GM21390 (cell line): ENCODE results near the gene PLIN4.

Source experiments
- ATAC-seq: cut with Tn5 transposase; IDR thresholded peaks from one replicate; pipeline ENCODE4 v1.9.1; 2021; ENCODE audit not compliant: unreplicated experiment

PLIN4 gene

DNA sequence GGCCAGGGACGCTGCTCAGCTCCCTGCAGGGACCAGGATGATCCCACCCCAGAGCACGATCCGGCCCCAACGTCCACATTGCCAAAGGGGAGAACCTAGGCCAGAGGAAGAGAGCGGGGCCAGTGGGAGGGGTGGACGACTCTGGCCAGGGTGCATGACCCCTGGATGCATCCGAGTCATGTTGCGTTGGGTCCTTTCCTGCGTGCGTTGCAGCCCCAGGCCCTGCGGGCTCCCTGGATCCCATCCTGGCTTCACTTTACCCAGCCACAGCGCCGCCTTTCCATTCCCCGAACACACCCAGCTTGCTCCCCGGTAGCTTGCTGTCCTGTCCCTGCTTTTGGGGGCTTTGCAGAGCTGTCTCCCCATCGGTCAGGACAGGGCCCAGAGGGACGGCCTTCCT, 10.5 kb downstream of the PLIN4 start:
- ATAC-seq, result no peak

DNA sequence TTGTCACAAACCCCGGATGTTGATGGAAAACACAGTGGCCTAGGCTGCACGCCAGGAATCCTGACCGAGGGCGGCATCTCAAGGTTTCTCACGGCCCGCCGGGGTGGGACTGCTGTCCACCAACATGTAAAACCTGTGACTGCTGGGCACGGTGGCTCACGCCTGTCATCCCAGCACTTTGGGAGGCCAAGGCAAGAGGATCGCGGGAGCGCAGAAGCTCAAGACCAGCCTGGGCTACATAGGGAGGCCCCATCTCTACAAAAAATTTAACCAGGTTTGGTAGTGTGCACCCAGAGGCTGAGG, 11.2 kb downstream of the PLIN4 start:
- ATAC-seq, result no peak

DNA sequence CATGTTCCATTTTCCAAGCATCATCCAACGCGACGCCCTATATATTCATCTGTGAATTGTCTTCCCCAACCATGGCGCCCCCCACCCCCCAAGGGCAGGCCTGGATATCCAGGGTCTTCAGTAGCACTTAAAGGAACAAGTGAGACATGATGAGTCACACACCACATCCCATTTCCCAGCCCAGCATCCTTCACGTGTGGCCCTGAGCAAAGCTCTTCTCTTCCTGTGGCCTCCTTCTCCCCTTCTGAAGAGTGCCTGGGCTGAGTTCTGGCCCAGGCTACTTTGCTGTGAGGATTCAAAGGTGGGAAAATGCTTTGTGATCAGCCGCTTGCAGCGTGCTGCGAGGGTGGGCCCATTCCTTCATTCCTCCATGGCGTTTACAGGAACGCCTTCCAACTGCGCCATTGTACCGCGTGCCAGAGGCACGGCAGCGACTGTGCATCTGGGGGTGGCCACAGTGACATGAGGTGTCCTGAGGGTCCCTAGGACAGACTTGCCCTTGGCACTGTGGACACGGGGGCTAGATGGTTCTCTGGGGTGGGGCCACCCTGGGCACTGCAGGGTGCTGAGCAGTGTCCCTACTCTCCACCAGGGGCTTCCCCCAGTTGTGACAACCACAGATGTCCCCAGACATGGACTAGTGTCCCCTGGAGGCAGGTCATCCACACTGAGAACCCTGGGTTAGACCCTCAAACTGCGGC, 11.7 kb downstream of the PLIN4 start:
- no peak for ATAC-seq

DNA sequence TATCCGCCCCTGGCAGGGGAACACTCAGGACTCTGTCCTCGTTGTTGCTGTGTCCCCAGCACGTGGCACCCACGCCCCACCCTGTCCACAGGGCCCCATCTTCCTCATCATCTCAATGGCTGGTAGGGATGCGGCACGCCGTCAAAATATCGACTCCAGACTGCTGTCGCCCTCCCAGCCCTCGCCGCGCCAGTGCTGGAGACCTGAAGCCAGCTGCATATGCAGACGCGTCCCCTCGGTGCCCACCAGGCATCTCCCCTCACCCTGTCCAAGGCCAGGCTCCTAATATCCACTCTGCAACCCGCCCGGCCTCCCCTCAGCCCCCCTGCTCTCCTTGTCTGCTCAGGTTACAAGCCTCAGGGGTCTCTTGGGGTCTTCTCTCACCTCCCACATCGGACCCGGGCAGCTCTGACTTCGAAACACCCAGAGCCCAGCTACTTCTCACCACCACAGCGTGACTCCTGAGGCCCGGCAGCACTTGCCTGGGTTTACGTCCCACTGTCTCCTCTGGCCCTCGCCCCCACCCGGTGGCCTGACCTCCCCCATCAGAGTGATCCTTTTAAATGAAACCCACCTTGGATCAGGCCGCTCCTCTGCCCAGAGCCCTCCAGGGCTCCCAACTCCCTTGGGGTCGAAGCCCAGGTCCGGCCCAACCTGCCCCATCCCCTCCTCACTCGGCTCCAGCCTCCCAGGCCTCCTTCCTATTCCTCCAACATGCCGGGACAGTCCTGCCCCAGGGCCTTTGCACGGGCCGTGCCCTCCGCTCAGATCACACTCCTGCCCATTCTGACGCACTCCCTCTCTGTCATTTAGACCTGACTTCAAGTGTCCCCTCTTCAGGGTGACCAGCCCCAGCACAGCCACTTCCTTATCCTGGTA, 12.5 kb downstream of the PLIN4 start:
- no peak for ATAC-seq

DNA sequence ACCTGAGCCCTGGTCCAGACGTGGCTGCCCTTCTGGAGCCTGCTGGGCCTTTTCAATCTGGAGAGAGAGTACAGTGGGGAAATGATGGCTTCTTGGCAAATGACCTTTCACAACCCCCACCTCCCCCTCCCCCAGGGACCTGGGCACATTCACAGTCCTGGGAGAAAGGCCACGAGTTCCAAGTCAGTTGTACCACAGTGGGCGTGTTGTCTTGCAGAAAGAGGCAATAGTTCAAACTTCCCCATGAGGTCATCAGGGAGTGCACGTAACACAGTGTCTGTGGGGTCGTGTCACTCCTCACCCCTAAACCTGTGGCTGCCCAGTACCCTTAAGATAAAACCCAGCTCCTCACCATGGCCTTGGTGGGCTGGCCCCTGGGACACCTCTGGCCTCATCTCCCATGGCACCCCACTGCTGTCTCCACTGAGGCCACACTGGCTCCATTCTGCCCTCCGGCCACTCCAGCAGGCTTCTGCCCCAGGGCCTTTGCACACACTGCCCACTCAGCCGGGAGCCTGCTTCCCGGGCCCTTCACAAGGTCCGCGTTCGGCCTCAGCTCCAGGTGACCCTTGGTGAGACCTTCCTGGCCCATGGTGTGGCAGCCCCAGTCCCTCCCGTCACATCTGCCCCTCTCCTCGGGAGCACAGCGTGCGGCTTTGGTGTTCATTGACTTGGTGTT, 13.3 kb downstream of the PLIN4 start:
- no peak for ATAC-seq

DNA sequence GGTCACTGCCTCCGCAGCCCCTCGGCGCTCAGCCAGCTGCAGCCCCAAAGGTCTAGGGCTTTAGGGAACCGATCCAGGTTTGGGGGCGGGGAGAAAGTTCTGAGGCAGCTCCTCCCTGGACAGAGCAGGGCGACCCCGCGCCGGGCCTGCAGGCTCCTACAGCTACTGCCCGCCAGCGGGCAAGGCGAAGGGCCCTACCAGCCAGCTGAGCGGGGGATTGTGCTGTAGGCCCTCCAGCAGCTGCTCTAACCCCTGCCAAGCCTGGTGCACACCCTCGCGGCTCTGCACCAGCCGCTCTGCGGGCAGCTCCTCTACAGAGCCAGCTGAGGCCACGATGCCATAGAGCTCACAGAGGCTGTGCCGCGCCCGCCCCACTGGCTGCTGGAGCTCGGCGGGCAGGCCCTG, 14.0 kb downstream of the PLIN4 start:
- ATAC-seq, result no peak

DNA sequence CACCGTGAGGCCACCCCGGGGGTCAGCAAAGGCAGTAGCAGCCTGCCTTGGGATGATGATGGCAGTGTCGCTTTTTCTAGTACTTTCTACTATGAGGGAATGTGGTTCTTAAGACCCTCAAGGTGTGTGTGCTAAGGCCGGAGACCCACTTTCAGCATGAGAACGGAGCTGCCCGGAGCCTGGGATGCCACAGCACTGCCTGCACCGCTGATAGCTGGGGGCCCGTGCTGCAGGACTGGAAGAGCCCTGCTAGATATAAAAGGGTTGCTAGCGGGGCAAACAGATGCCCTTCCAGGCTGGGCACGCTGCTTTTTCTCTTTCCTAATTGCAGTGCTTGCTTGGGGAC, 14.5 kb downstream of the PLIN4 start:
- ATAC-seq, result no peak

DNA sequence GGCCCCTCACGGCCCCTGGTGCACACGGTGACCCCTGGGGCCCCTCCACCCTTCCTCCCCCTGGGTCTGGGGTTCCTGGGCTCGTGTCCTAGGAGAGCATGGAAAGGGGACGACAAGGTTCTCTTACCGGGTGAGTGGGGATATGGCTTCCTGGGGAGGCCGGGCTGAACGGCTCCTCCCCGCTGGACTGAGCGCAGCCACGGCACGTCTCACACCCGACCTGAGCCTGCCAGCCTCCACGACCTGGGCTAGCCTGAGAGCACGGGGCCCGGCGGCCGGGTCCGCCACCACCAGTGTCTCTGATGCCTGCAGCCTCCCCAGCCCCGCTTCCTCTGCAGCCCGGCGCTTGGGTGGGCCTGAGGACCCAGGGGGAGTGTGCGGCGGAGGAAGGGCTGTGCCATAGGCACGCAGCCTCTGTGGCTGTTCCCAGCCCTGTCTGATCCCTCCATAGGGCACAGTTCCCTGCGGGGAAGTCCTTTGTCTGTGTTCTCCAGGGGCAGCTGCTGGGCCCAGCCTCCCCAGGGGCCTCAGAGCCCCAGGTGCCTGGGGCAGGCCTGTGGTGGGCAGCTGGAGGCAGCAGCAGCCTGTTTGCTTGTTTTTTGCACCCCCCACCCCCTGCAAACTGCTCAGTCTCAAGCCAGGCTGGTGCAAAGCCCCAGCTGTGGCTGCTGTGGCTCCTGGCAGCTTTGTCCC, 15.0 kb downstream of the PLIN4 start:
- no peak for ATAC-seq

DNA sequence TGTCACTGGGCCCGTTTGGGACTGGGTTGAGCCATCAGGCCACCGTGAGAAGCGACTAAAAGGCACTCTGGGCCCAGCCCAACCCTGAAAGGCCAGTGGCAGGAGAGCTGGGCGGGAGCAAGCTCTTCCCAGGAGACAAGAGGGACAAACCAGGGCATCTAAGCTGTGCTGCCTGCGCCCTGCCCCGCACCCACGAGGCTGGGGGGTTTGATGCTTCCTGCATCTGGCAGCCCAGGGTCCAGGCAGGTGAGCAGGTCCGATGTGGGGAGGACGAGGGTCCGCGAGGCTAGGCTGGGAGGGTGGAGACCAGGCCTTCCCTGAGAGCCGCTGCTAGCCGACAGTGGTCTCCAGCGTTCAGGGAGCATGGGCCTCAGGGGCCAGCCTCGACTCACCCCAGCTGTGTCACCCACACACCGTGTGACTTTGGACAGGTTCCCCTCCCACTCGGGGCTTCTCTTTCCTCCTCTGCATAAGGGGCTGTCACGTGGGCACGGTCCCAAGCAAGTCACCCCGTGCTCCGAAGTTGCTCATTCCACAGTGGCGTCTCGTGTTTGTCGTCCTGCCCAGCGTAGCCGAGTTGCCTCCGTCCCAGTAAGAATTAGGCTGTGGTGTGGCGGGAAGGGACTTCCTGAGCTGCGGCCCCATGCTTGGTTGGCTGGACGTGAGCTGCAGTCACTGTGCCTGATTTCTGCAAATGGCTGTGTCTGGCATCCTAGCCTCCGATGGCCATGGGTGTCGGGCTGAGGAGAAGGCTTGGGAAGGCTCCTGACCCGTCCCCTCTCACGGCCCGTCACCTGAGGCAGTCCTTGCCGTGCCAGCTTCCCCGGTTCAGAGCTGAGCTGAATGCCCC, 15.8 kb downstream of the PLIN4 start:
- no peak for ATAC-seq

DNA sequence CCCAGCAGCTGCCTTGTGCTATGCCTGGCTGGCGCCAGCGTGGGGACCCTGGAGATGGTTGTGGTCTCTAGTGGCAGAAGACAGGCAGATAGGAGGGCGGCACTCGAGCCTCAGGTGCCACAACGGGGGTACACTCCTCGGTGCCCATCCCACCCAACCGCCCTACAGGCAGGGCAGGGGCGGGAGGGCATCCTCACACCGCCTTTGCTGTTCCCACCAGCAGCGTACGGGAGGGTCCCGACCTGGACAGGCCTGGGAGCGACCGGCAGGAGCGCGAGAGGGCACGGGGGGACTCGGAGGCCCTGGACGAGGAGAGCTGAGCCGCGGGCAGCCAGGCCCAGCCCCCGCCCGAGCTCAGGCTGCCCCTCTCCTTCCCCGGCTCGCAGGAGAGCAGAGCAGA, 16.6 kb downstream of the PLIN4 start:
- no peak for ATAC-seq

DNA sequence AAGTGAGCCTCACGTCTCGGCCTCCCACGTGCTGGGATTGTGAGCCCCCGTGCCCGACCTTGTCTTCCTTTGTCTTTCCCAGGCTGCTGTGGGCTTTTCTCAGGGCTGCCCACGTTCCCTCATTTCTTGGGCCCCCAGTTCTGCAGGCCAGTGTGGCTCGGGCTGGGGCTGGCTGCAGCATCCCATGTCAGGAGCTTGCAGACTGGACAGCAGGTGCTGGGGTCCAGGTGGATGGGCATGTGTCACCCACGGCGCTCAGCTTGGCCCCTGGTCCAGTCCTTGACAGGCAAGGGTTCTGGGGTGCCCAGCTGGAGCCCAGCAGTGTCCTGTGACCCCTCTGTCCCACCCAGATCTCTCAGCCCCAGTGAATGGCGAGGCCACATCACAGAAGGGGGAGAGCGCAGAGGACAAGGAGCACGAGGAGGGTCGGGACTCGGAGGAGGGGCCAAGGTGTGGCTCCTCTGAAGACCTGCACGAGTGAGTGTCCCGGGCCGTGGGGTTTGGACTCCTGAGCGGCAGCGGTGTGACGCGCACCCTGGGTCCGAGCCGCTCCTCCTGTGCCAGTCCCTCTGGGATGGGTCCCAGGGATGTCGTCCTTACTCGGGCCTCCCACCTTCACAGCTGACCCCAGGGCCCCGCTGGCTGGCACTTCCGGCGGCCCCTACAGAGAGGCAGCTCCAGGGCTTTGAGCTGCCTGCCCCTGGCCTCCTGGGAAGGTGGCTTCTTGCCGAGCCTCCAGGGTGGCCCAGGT, 17.3 kb downstream of the PLIN4 start:
- ATAC-seq, result no peak

DNA sequence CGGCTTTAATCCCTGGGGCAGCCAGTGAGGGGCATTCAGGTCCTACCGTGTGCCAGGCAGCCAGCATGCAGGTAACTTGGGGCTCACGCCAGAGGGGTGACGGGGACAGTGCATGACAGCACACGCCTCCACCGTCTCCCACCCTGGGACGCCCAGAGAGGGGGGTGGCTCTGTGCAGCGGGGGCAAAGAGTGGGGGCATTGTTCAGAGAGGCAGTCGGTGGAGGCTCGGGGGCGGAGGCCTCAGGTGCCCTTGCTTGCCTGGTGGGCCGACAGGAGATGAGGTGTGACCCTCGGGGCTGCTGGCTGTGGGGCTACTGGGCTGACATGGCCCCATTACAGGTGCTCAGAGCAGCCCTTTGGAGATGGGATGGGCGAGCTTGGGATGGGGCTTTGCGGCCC, 18.4 kb downstream of the PLIN4 start:
- no peak for ATAC-seq

DNA sequence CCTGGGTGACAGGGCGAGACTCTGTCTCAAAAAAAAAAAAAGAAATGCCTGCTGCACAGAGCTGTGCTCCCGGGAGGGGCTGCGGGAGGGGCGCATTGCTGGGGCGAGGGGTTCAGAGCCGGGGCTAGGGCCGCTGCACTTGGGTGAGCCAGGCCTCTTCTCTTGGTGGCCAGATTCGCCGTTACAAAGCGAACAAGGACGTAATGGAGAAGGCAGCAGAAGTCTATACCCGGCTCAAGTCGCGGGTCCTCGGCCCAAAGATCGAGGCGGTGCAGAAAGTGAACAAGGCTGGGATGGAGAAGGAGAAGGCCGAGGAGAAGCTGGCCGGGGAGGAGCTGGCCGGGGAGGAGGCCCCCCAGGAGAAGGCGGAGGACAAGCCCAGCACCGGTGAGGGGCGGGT, 19.0 kb downstream of the PLIN4 start:
- ATAC-seq, result no peak

DNA sequence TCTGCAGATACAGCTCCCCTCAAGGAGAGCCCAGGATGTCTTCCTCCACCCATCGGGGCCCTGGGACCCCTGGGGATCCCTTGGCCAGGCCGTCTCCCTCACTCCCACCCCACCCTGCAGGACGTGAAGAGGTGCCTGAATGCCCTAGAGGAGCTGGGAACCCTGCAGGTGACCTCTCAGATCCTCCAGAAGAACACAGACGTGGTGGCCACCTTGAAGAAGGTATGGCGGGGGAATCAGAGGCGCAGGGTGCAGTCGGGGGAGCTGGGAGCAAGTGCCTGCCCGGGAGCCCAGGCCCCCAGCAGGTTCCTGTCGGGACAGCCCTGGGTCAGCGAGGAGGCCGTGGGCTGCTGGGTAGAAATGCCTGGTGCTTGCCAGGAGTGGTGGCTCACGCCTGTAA, 19.6 kb downstream of the PLIN4 start:
- no peak for ATAC-seq

DNA sequence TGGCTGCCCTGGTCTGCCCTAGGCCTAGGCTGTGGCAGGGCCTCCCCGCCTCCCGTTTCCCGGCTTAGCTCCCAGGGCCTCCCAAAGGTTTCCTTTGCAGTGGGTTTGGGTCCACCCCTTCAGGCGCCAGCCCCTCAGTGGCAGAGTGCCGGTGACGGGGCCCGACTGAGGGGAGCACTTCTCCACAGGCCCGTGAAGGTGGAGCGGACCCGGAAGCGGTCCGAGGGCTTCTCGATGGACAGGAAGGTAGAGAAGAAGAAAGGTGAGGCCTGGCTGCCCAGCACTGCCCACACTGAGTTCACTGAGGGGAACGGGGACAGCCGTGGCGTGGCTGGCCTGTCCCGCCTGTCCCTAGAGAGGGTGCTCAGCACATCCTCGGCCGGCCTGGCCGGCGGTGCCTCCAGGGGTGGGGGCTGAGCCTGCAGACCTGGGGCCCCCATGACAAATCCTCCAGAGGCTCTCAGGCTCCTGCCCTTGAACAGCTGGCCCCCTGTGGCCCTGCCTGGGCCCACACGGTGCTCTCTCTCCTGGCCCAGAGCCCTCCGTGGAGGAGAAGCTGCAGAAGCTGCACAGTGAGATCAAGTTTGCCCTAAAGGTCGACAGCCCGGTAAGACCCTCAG, 20.4 kb downstream of the PLIN4 start:
- ATAC-seq, result no peak

DNA sequence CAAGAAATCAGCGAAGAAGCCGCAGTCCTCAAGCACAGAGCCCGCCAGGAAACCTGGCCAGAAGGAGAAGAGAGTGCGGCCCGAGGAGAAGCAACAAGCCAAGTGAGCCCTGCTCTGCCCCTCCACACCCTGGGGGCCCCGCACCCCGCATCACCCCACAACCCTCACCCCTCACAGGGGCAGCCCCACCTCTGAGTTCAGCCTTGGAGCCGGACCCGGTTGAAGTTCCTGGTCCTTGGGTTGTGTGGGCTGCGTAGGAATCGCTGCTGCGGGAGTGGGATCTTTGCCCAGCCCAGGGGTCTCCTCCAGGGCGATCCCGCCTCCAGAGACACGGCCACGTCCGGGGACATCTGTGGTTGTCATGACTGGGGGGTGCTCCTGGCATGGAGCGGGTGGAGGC, 22.0 kb downstream of the PLIN4 start:
- ATAC-seq, result no peak

DNA sequence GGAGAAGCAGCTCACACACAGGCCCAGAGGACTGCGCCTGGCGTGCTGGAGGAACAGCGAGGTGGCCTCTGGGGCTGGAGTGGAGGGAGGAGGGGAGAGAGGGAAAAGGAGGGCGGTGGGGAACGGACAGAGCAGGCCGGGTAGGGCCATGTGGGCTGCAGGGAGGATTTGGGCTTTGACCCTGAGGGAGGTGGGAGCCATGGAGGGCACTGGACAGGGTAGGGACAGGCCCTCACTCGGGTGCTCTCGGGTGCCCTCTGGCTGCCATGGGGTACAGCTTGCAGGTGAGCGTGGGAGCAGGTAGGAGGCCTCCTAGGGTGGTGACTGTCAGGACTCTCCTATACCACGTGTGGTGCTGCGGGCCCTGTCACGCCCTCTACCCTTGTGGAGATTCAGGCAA, 22.8 kb downstream of the PLIN4 start:
- ATAC-seq, result no peak

DNA sequence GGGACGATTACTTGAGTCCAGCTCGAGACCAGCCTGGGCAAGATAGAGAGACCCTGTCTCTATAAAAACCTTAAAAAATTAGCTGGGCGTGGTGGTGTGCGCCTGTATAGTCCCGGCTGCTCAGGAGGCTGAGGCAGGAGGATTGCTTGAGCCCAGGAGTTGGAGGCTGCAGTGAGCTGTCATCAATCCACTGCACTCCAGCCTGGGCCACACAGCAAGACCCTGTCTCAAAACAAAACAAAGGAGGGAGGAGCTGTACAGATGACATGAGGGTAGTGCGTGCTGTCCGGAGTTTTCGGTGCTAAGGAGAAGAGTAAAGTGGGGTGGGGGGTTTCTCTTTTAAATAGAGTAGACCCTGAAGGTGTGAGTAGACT, 23.6 kb downstream of the PLIN4 start:
- no peak for ATAC-seq

DNA sequence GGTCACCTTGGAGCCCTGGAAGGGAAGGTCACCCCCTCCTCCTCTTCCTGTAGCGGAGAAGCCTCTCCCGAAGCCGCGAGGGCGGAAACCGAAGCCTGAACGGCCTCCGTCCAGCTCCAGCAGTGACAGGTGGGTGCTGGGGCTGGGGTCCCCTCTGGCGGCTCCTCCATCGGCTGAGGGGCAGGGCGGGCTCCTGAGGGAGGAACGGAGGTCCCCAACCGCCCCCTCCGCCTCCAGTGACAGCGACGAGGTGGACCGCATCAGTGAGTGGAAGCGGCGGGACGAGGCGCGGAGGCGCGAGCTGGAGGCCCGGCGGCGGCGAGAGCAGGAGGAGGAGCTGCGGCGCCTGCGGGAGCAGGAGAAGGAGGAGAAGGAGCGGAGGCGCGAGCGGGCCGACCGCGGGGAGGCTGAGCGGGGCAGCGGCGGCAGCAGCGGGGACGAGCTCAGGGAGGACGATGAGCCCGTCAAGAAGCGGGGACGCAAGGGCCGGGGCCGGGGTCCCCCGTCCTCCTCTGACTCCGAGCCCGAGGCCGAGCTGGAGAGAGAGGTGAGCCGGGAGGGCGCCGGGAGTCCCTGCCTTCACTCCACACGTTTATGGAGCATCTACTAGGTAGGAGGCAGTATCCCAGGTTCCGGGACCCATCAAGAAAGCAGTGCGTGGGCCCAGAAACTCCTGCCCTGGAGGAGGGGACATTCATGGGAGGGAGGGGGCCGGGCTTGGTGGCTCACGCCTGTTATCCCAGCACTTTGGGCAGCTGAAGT, 24.2 kb downstream of the PLIN4 start:
- no peak for ATAC-seq
